ENCODE data around the gene ABI3BP. TPM values are rescaled to one million over a fixed set of nuclear protein-coding genes. Genes with fewer than 3 reads are reported as not detected.

The ABI3BP gene
- total and polyA plus RNA-seq, 2 experiments from 2014 or later = 0.42 to 0.57 TPM

GRCh38 chr3:100706365-100706764 is 286.9 kb downstream of the ABI3BP start:
- DNase-seq (ENCODE audit: low spot score) = no peak
- TF ChIP-seq STAT1 (IDR thresholded peaks at IDR 0.05; ENCODE audit: unreplicated experiment) (no peak), JUNB (IDR thresholded peaks at IDR 0.05; ENCODE audit: unreplicated experiment) (no peak), CREB1 (CRISPR knock-in tag; IDR thresholded peaks at IDR 0.05; ENCODE audit: low read depth) (no peak), ZNF331 (CRISPR knock-in tag; IDR thresholded peaks at IDR 0.05; ENCODE audit: low read depth) (no peak), EZH2phosphoT487 (IDR thresholded peaks at IDR 0.05; ENCODE audit: unreplicated experiment) (no peak), ZNF462 (CRISPR knock-in tag; IDR thresholded peaks at IDR 0.05) (no peak)
- Histone ChIP-seq H4K20me1 (replicated peaks; ENCODE audit: insufficient read depth) (peaks cover 3% of the 10 kb centered on the region; the same call in 1 of the 2 replicates), H3K4me2 (no peak overlapping the region), H3K27ac (ENCODE audit: low read depth) (no peak overlapping the region), H3F3A (replicated peaks; ENCODE audit: low read depth) (no peaks in the 10 kb centered on the region), H2AFZ (no peak overlapping the region), H3K79me2 (replicated peaks; ENCODE audit: insufficient read depth) (peaks cover 15% of the 10 kb centered on the region), H3K27me3 (ENCODE audit: insufficient read depth) (peaks cover 32% of the 10 kb centered on the region), H3K4me1 (ENCODE audit: insufficient read depth) (peaks cover 8% of the 10 kb centered on the region; the same call in 1 of the 2 replicates), H3K9me2 (ENCODE audit: insufficient read depth) (peaks cover 4% of the 10 kb centered on the region), H3K36me3 (ENCODE audit: insufficient read depth) (no peaks in the 10 kb centered on the region), H3K4me3 (no peak overlapping the region)
- Mint-ChIP-seq H3K36me3 (ENCODE audit: low read depth) (peaks cover 3% of the 10 kb centered on the region; the same call in 2 of the 3 replicates), H3K4me3 (no peak overlapping the region), H3K27ac (no peak overlapping the region), H3K4me1 (peaks cover 10% of the 10 kb centered on the region), H3K9me3 (peaks cover 5% of the 10 kb centered on the region; the same call in 1 of the 3 replicates), H3K27me3 (ENCODE audit: insufficient read depth, low read depth, poor library complexity) (peaks cover 19% of the 10 kb centered on the region)
- ATAC-seq = no peak

GRCh38 chr3:100703865-100704264 is 289.4 kb downstream of the ABI3BP start:
- H3K36me3 ChIP-seq (ENCODE audit: insufficient read depth) = no peaks in the 10 kb centered on the region
- no peaks in the 10 kb centered on the region for H3F3A ChIP-seq (replicated peaks; ENCODE audit: low read depth)
- H3K79me2 ChIP-seq (replicated peaks; ENCODE audit: insufficient read depth) = no peaks in the 10 kb centered on the region
- no peaks in the 10 kb centered on the region for H4K20me1 ChIP-seq (replicated peaks; ENCODE audit: insufficient read depth)
- Mint-ChIP-seq H3K27ac (no peak overlapping the region), H3K36me3 (ENCODE audit: low read depth) (no peaks in the 10 kb centered on the region), H3K4me3 (no peak overlapping the region), H3K4me1 (peaks cover 3% of the 10 kb centered on the region; the same call in 2 of the 3 replicates), H3K27me3 (ENCODE audit: insufficient read depth, low read depth, poor library complexity) (peaks cover 14% of the 10 kb centered on the region), H3K9me3 (peaks cover 2% of the 10 kb centered on the region; the same call in 1 of the 3 replicates)
- DNase-seq (ENCODE audit: low spot score) = no peak
- H3K4me3 ChIP-seq = no peak overlapping the region
- ATAC-seq = no peak
- H2AFZ ChIP-seq = no peak overlapping the region; the same call in 1 of the 2 replicates
- H3K27ac ChIP-seq (ENCODE audit: low read depth) = no peak overlapping the region
- no peak overlapping the region for H3K4me2 ChIP-seq
- H3K9me2 ChIP-seq (ENCODE audit: insufficient read depth) = peaks cover 4% of the 10 kb centered on the region
- H3K27me3 ChIP-seq (ENCODE audit: insufficient read depth) = peaks cover 32% of the 10 kb centered on the region
- H3K4me1 ChIP-seq (ENCODE audit: insufficient read depth) = no peaks in the 10 kb centered on the region
- TF ChIP-seq ZNF462 (CRISPR knock-in tag; IDR thresholded peaks at IDR 0.05) (no peak), NANOG (IDR thresholded peaks at IDR 0.05; ENCODE audit: borderline replicate concordance) (no peak)

Data from GM23338 (cell line).